ENCODE results near the gene FAF1.
"Not testable (repeated sequence)": the region's sequence is repeated elsewhere in the genome, so short reads cannot be mapped to it uniquely, and the experiment has no call there.

Gene FAF1

DNA sequence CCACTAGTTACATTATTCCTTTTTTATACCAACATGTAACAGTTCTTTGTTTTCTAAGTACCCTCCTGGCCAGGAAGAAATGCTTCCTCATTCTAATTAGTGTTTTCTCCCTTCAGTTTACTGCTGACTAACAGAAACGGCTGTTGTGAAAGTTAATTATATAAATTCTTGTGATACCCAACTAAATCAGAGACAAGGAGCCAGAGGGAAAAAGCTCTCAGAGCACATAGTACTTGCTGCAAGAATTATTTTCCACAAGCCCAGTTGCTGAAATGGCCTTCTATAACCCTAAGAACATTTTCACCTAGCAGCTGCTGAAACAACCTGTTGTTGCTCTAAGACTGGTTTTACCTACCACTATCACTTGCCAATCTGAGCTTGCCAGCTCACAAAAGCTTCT, 82.4 kb downstream of the FAF1 start:
- Histone ChIP-seq H3K4me3 (no peak overlapping the region), H3K9me3 (no peaks in the 10 kb centered on the region), H3K27me3 (no peaks in the 10 kb centered on the region), H3K4me1 (peaks cover 0 to 26% (median 0%) of the 10 kb centered on the region in 4 donors), H3K36me3 (no peaks in the 10 kb centered on the region), H3K27ac (no peak overlapping the region)
- intact Hi-C loops (cut with DNase I; ENCODE audit: low total_unique reads), result no loop called here
- no peak for TF ChIP-seq CTCF (IDR thresholded peaks at IDR 0.05)
- no peak for DNase-seq

DNA sequence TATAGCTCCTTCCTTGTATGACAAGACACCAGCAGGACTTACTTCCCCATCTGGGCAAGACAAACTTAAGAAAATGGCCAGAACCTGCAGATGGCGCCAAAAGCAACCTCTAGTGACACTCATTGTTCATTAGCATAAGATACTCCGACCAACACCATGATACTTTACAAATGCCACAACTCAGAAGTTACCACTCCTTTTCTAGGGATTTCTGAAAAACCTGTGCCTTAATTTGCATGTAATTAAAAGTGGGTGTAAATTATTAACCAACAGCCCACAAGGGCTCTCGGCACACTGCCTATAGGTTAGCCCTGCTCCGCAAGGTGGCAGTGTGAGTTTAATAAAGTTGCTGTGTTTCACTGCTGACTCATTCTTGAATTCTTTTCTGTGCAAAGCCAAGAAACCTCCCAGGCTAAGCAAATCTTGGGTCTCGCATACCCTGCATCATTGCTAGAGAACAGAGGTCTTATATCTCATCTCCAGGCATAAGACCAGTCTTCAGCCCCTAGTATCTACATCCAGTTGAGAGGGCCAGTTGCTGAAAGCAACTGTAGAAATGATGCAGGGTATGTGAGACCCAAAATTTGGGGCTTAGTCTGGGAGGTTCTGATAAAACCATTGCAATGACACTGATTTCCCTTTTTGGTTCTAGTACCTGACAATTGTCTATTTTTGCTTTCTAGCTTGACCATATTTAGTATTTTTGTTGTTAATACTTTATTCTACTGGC, 86.4 kb downstream of the FAF1 start:
- H3K4me1 ChIP-seq, result peaks cover 0 to 6% (median 0%) of the 10 kb centered on the region in 4 donors
- intact Hi-C loops (cut with DNase I; ENCODE audit: low total_unique reads), result no loop called here
- H3K27ac ChIP-seq, result no peak overlapping the region
- H3K9me3 ChIP-seq, result no peaks in the 10 kb centered on the region
- H3K36me3 ChIP-seq, result no peaks in the 10 kb centered on the region
- H3K27me3 ChIP-seq, result no peaks in the 10 kb centered on the region
- peak in 1 of 2 donors; percentile 64 for DNase-seq
- peak; percentile 17 to 26 for TF ChIP-seq CTCF (IDR thresholded peaks at IDR 0.05)
- no peak overlapping the region for H3K4me3 ChIP-seq

GRCh38 chr1:50864845-50865244, 95.2 kb downstream of the FAF1 start:
- H3K36me3 ChIP-seq; H3K27ac ChIP-seq; DNase-seq; intact Hi-C loops (cut with DNase I; ENCODE audit: low total_unique reads); H3K27me3 ChIP-seq; H3K4me3 ChIP-seq: not testable (repeated sequence)
- peaks cover 0 to 22% (median 1%) of the 10 kb centered on the region in 3 donors for H3K9me3 ChIP-seq
- H3K4me1 ChIP-seq, result peaks cover 0 to 13% (median 0%) of the 10 kb centered on the region in 4 donors

DNA sequence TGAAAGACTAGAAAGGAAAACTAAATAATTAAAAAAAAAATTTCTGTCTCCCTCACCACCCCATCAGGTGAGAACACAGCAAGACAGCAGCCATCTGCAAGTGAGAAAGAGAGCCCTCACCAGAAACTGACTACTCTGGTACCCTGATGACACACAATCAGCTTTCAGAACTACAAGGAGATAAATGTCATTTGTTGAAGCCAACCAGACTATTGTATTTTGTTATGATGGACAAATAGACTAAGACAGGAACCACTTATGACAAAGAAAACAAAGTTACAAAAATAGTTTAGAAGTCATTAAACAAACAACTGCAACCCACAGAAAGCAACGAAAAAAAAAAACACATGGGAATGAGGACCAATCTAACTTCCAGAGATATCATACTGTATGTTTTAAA, 98.3 kb downstream of the FAF1 start:
- H3K9me3 ChIP-seq, result peaks cover 0 to 16% (median 5%) of the 10 kb centered on the region in 3 donors
- no peak overlapping the region for H3K27ac ChIP-seq
- no peak overlapping the region for H3K4me3 ChIP-seq
- H3K36me3 ChIP-seq, result no peaks in the 10 kb centered on the region
- peaks cover 0 to 13% (median 0%) of the 10 kb centered on the region in 4 donors for H3K4me1 ChIP-seq
- intact Hi-C loops (cut with DNase I; ENCODE audit: low total_unique reads), result no loop called here
- H3K27me3 ChIP-seq, result no peaks in the 10 kb centered on the region
- TF ChIP-seq CTCF (IDR thresholded peaks at IDR 0.05), result no peak
- DNase-seq, result no peak

DNA sequence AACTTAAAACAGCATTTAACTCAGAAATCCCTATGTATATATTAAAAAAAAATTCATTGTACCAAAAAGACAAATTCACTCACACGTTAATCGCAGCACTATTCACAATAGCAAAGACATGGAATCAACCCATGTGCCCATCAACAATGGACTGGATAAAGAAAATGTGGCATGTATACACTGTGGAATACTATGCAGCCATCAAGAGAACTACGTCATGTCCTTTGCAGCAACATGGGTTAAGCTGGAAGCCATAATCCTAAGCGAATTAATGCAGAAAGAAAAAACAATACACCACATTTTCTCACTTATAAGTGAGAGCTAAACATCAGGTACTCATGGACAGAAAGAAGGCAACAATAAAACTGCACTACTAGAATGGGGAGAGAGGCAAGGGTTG, 99.4 kb downstream of the FAF1 start:
- no peak for TF ChIP-seq CTCF (IDR thresholded peaks at IDR 0.05)
- intact Hi-C loops (cut with DNase I; ENCODE audit: low total_unique reads), result no loop called here

GRCh38 chr1:50860256-50860655, 99.8 kb downstream of the FAF1 start:
- no peaks in the 10 kb centered on the region for H3K36me3 ChIP-seq
- no peak for DNase-seq
- H3K9me3 ChIP-seq, result peaks cover 0 to 16% (median 5%) of the 10 kb centered on the region in 3 donors
- no peaks in the 10 kb centered on the region for H3K27me3 ChIP-seq
- H3K4me3 ChIP-seq, result no peak overlapping the region
- TF ChIP-seq CTCF (IDR thresholded peaks at IDR 0.05), result no peak
- no peak overlapping the region for H3K27ac ChIP-seq
- intact Hi-C loops (cut with DNase I; ENCODE audit: low total_unique reads), result no loop called here
- peaks cover 0 to 13% (median 0%) of the 10 kb centered on the region in 4 donors for H3K4me1 ChIP-seq

More for the DNA sequence above, 99.4 kb downstream of the FAF1 start:
- Histone ChIP-seq H3K27me3 (no peaks in the 10 kb centered on the region), H3K4me3 (no peak overlapping the region), H3K36me3 (no peaks in the 10 kb centered on the region), H3K27ac (no peak overlapping the region), H3K4me1 (peaks cover 0 to 13% (median 0%) of the 10 kb centered on the region in 4 donors), H3K9me3 (peaks cover 0 to 16% (median 5%) of the 10 kb centered on the region in 3 donors)
- DNase-seq, result no peak

Measured in tibial artery (tissue), 4 donors.